GM12878 (cell line): ENCODE results near the gene ASMTL. TPM values are rescaled to one million over a fixed set of nuclear protein-coding genes. Genes with fewer than 3 reads are reported as not detected.

Experiments used
- ATAC-seq: fragments of 200-7000 bp; cut with Tn5 transposase; 3 replicates; pipeline ENCODE4 v1.9.1; 2020; ENCODE audit warnings: mild to moderate bottlenecking, moderate library complexity
- BruUV-seq: library from RNA; stranded (reverse); fragments of 400-500 nt; replicated peaks from 2 replicates; lab custom pipeline; 2021; lab: Mats Ljungman, UMichigan
- CTCF ChIA-PET: fragments of 300-600 bp; sonication (Branson Sonifier 250); formaldehyde crosslinking; extraction: SDS; loops from one replicate; lab custom pipeline; 2021; ENCODE audit warnings: inconsistent platforms; lab: Yijun Ruan, JAX
- POLR2A ChIA-PET: fragments of 350-600 bp; formaldehyde crosslinking; extraction: SDS; loops from one replicate; lab custom pipeline; 2021; ENCODE audit warnings: inconsistent platforms; lab: Charles Lee
- RAD21 ChIA-PET: fragments of 300-600 bp; sonication (Branson Sonifier 250); formaldehyde crosslinking; loops from one replicate; lab custom pipeline; 2023; ENCODE audit warnings: antibody characterized with exemption; ENCODE audit not compliant: unreplicated experiment; lab: Charles Lee
- SMC1A ChIA-PET: fragments of 300-600 bp; sonication (Branson Sonifier 250); formaldehyde crosslinking; loops from one replicate; lab custom pipeline; 2023; ENCODE audit not compliant: unreplicated experiment, uncharacterized antibody; lab: Charles Lee
- DNase-seq: peaks from one replicate; pipeline ENCODE4 v3.0.0-alpha.2; 2011; ENCODE audit warnings: low read depth, low spot score
- FAIRE-seq: peaks from 3 replicates; lab custom pipeline; 2011; peaks lifted over from hg19 to GRCh38; lab: Jason Lieb, UNC
- H2AFZ ChIP-seq: 2 replicates; pipeline ENCODE4 v1.6.0; 2011; ENCODE audit warnings: low read depth, low read length, control low read depth; ENCODE audit not compliant: control insufficient read depth
- H3K27ac ChIP-seq: 2 replicates; pipeline ENCODE4 v1.5.1; 2011; ENCODE audit warnings: control low read depth; ENCODE audit not compliant: control insufficient read depth, insufficient read depth
- H3K27me3 ChIP-seq, 2 experiments: replicated peaks in 1 of 2; 2 replicates each; pipeline versions ENCODE4 v1.6.0 to v1.6.1; 2011; ENCODE audit warnings: low read length in 1 of 2; ENCODE audit not compliant: control insufficient read depth in 2 of 2, insufficient read depth in 2 of 2
- H3K36me3 ChIP-seq, 2 experiments: 2 replicates each; pipeline ENCODE4 v1.5.1; 2011; ENCODE audit warnings: low read length in 1 of 2; ENCODE audit not compliant: control insufficient read depth in 2 of 2, insufficient read depth in 2 of 2
- H3K4me1 ChIP-seq: 2 replicates; pipeline ENCODE4 v1.6.1; 2011; ENCODE audit warnings: mild to moderate bottlenecking, low read length, moderate library complexity, mixed read lengths; ENCODE audit not compliant: control insufficient read depth, insufficient read depth
- H3K4me2 ChIP-seq: 2 replicates; pipeline ENCODE4 v1.6.0; 2011; ENCODE audit warnings: control low read depth; ENCODE audit not compliant: control insufficient read depth, insufficient read depth
- H3K4me3 ChIP-seq: fragments of 200-600 bp; sonication (generic); 2 replicates; pipeline ENCODE4 v1.5.1; 2016
- H3K79me2 ChIP-seq: 2 replicates; pipeline ENCODE4 v1.6.0; 2011; ENCODE audit warnings: low read length; ENCODE audit not compliant: control insufficient read depth, insufficient read depth
- H3K9ac ChIP-seq: 2 replicates; pipeline ENCODE4 v1.8.0; 2011; ENCODE audit warnings: low read length, control low read depth, mixed read lengths; ENCODE audit not compliant: control insufficient read depth, insufficient read depth
- H3K9me3 ChIP-seq: replicated peaks from 3 replicates; pipeline ENCODE4 v1.5.1; 2011; ENCODE audit warnings: mild to moderate bottlenecking, low read length; ENCODE audit not compliant: control insufficient read depth, insufficient read depth
- H4K20me1 ChIP-seq: 2 replicates; pipeline ENCODE4 v1.6.0; 2011; ENCODE audit not compliant: control insufficient read depth, insufficient read depth
- CUX1 ChIP-seq: IDR thresholded peaks from 2 replicates; pipeline ENCODE4 v1.6.1; 2012; ENCODE audit warnings: improper control_type of control experiment, low read depth, low read length; ENCODE audit not compliant: insufficient replicate concordance
- DPF2 ChIP-seq: fragments of 450-650 bp; IDR thresholded peaks from 2 replicates; pipeline ENCODE4 v1.6.1; 2017; ENCODE audit warnings: mild to moderate bottlenecking
- EGR1 ChIP-seq, 2 experiments: IDR thresholded peaks; 1 replicate in 1 of 2; 2 replicates in 1 of 2; pipeline ENCODE4 v1.6.1; 2011 to 2012; ENCODE audit warnings: low read depth in 2 of 2, low read length in 2 of 2, borderline replicate concordance in 1 of 2, mild to moderate bottlenecking in 1 of 2, moderate library complexity in 1 of 2
- MXI1 ChIP-seq: fragments of 150-350 bp; IDR thresholded peaks from 2 replicates; pipeline ENCODE4 v1.6.1; 2011; ENCODE audit warnings: low read depth, mild to moderate bottlenecking, inconsistent platforms, low read length, improper control_type of control experiment
- NFIC ChIP-seq: IDR thresholded peaks from 2 replicates; pipeline ENCODE4 v1.6.1; 2012; ENCODE audit warnings: low read depth, mild to moderate bottlenecking, inconsistent platforms, low read length, moderate library complexity
- PAX5 ChIP-seq: IDR thresholded peaks from 2 replicates; pipeline ENCODE4 v1.6.1; 2011; ENCODE audit warnings: low read depth, low read length, borderline replicate concordance
- PAX8 ChIP-seq: fragments of 450-650 bp; IDR thresholded peaks from 2 replicates; pipeline ENCODE4 v1.6.1; 2017; ENCODE audit warnings: mild to moderate bottlenecking, moderate library complexity
- POLR2A ChIP-seq: IDR thresholded peaks from 2 replicates; pipeline ENCODE4 v1.6.1; 2011; ENCODE audit warnings: low read depth, mild to moderate bottlenecking, low read length
- RCOR1 ChIP-seq: conservative IDR thresholded peaks from 2 replicates; pipeline ENCODE4 v1.6.1; 2012; ENCODE audit warnings: low read depth, low read length, improper control_type of control experiment
- SKIL ChIP-seq: fragments of 450-650 bp; IDR thresholded peaks from 2 replicates; pipeline ENCODE4 v1.6.1; 2017; ENCODE audit warnings: mild to moderate bottlenecking, low read depth, inconsistent platforms; ENCODE audit not compliant: poor library complexity, severe bottlenecking
- SREBF2 ChIP-seq: IDR thresholded peaks from 2 replicates; pipeline ENCODE4 v1.6.1; 2012; ENCODE audit warnings: mild to moderate bottlenecking, low read length
- SUPT20H ChIP-seq: IDR thresholded peaks from 2 replicates; pipeline ENCODE4 v1.6.1; 2011; ENCODE audit warnings: low read depth, mild to moderate bottlenecking, low read length, moderate library complexity, borderline replicate concordance; ENCODE audit not compliant: control insufficient read depth
- ZBTB4 ChIP-seq: fragments of 450-650 bp; formaldehyde crosslinking; IDR thresholded peaks from 2 replicates; pipeline ENCODE4 v1.4.0; 2022; ENCODE audit warnings: mild to moderate bottlenecking, moderate library complexity
- ZZZ3 ChIP-seq: IDR thresholded peaks from 2 replicates; pipeline ENCODE4 v1.6.1; 2011; ENCODE audit warnings: low read depth; ENCODE audit not compliant: control insufficient read depth, insufficient read length
- WGBS: methylation state at CpG from one replicate; pipeline ENCODE4 v1.1.6; 2016; ENCODE audit warnings: low lambda C conversion rate; ENCODE audit not compliant: insufficient replicate concordance, insufficient coverage; ENCODE audit errors: missing lambda C conversion rate; 5-methylcytosine and 5-hydroxymethylcytosine counted together
- in situ Hi-C: fragments of 300-500 bp; cut with MboI; formaldehyde crosslinking; loops from 9 replicates; pipeline ENCODE4 v1.14.3; 2018; ENCODE audit warnings: mixed read lengths
- intact Hi-C: fragments of 100-400 bp; cut with micrococcal nuclease; formaldehyde crosslinking; loops from one replicate; pipeline ENCODE4 v1.14.2; 2022; ENCODE audit not compliant: unreplicated experiment
- polyA plus RNA-seq, 11 experiments: library from polyadenylated mRNA; depleted of rRNA in 4 of 11; unstranded in 6 of 11; stranded (reverse) in 5 of 11; fragments of >200 nt; fragmentation: Nextera tagmentation in 4 of 11; fragmentation: Illumina TruSeq in 1 of 11; extraction: Ambion mirVana in 4 of 11; extraction: Trizol in 1 of 11; gene quantifications; 1 replicate in 1 of 11; 2 replicates in 10 of 11; pipeline versions ENCODE4 v1.2.1 to v1.2.3, GENCODE V29; 2011 to 2016; ENCODE audit warnings: inconsistent platforms in 2 of 11, missing spikeins in 2 of 11, low read depth in 1 of 11
- total RNA-seq, 4 experiments: library from RNA; depleted of rRNA in 3 of 4; stranded (reverse); fragments of >200 nt in 3 of 4; fragmentation: Illumina TruSeq in 1 of 4; extraction: Trizol in 1 of 4; gene quantifications; 2 replicates each; pipeline versions ENCODE4 v1.2.1 to v1.2.3, GENCODE V29; 2013 to 2021

ASMTL gene
- total and polyA plus RNA-seq, 10 of the 15 experiments (the other 5 are each of a cell fraction or from before 2014, with no cell fraction given), result 1.6 to 51.9 (median 32.1) TPM

- peaks cover 14 to 15% of the 10 kb centered on the region in 2 experiments; a peak in 3 of 4 replicates for H3K36me3 ChIP-seq
- peaks cover 26% of the 10 kb centered on the region for H3K9me3 ChIP-seq
- H3K27ac ChIP-seq, result no peak overlapping the region
- peaks cover 13% of the 10 kb centered on the region for H3K4me1 ChIP-seq
- no peak for DNase-seq
- H3K4me2 ChIP-seq, result no peak overlapping the region
- ChIA-PET CTCF (no interaction called here), SMC1A (no interaction called here), RAD21 (no interaction called here), POLR2A (no interaction called here)
- in situ Hi-C loops (no loop called here), intact Hi-C loops (no loop called here)
- no peak overlapping the region for H3K9ac ChIP-seq
- H3K4me3 ChIP-seq, result no peak overlapping the region
- no peak overlapping the region for H2AFZ ChIP-seq
- no peaks in the 10 kb centered on the region for H3K27me3 ChIP-seq
- peaks cover 17% of the 10 kb centered on the region for H3K79me2 ChIP-seq
- FAIRE-seq, result no peak
- BruUV-seq, result no TSS peak
- 88% methylated on average over 26 of the region's 26 CpGs for WGBS
- H4K20me1 ChIP-seq, result no peaks in the 10 kb centered on the region
- no peak for ATAC-seq
- TF ChIP-seq MXI1 (no peak), DPF2 (no peak), RCOR1 (no peak), PAX8 (no peak), SREBF2 (no peak), POLR2A (peak; percentile 52), EGR1 (IDR thresholded peaks at IDR 0.05; ENCODE audit: borderline replicate concordance in 1 of 2, low read depth in 2 of 2, low read length in 2 of 2) (no peak), PAX5 (no peak), CUX1 (no peak), SUPT20H (no peak), ZBTB4 (CRISPR knock-in tag) (no peak), SKIL (no peak), NFIC (no peak), ZZZ3 (no peak)
These were observed 9.1 kb downstream of the ASMTL start for GRCh38 chrX:1443496-1444075.
